Measurements from ENCODE around the gene MAP3K2.

- TF ChIP-seq, protein P1, sequence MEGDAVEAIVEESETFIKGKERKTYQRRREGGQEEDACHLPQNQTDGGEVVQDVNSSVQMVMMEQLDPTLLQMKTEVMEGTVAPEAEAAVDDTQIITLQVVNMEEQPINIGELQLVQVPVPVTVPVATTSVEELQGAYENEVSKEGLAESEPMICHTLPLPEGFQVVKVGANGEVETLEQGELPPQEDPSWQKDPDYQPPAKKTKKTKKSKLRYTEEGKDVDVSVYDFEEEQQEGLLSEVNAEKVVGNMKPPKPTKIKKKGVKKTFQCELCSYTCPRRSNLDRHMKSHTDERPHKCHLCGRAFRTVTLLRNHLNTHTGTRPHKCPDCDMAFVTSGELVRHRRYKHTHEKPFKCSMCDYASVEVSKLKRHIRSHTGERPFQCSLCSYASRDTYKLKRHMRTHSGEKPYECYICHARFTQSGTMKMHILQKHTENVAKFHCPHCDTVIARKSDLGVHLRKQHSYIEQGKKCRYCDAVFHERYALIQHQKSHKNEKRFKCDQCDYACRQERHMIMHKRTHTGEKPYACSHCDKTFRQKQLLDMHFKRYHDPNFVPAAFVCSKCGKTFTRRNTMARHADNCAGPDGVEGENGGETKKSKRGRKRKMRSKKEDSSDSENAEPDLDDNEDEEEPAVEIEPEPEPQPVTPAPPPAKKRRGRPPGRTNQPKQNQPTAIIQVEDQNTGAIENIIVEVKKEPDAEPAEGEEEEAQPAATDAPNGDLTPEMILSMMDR (IDR thresholded peaks at IDR 0.05; ENCODE audit: low read length): no peak
- no peak for TF ChIP-seq EZH2 (IDR thresholded peaks at IDR 0.05; ENCODE audit: borderline replicate concordance, low read length)
Observed at GRCh38 chr2:127279781-127280180, 108.0 kb downstream of the MAP3K2 start.

Measured in OCI-LY1 (cell line).